MM.1S (cell line): ENCODE results near the gene FCGR3A.

ENCODE experiments used
- CTCF ChIP-seq: fragments of 300-600 bp; sonication (generic); IDR thresholded peaks from 2 replicates; pipeline ENCODE4 v1.5.1; 2016; ENCODE audit warnings: antibody characterized with exemption, low read length, mixed read lengths
- EZH2 ChIP-seq: fragments of 300-600 bp; sonication (generic); optimal IDR thresholded peaks from 2 replicates; pipeline ENCODE3; 2017; ENCODE audit warnings: low read depth, mild to moderate bottlenecking, antibody characterized with exemption, low read length, mixed read lengths

- no peak for TF ChIP-seq EZH2
- TF ChIP-seq CTCF = no peak
Measured at GRCh38 chr1:161502641-161503393, 46.8 kb downstream of the FCGR3A start.
